D721Med (cell line): Measurements from ENCODE around the gene SMIM41.

Experiments used
- DNase-seq: peaks from one replicate; pipeline ENCODE4 v3.0.0; 2011; ENCODE audit warnings: low spot score; ENCODE audit not compliant: insufficient read length
- FAIRE-seq: peaks from 2 replicates; lab custom pipeline; 2011; peaks lifted over from hg19 to GRCh38; lab: Jason Lieb, UNC
- TF ChIP-seq, protein P1 (sequence below): IDR thresholded peaks from 2 replicates; pipeline ENCODE4 v1.5.1; 2012; ENCODE audit warnings: mild to moderate bottlenecking, control low read depth; ENCODE audit not compliant: insufficient read depth; ENCODE audit errors: missing control alignments

The SMIM41 gene

DNA sequence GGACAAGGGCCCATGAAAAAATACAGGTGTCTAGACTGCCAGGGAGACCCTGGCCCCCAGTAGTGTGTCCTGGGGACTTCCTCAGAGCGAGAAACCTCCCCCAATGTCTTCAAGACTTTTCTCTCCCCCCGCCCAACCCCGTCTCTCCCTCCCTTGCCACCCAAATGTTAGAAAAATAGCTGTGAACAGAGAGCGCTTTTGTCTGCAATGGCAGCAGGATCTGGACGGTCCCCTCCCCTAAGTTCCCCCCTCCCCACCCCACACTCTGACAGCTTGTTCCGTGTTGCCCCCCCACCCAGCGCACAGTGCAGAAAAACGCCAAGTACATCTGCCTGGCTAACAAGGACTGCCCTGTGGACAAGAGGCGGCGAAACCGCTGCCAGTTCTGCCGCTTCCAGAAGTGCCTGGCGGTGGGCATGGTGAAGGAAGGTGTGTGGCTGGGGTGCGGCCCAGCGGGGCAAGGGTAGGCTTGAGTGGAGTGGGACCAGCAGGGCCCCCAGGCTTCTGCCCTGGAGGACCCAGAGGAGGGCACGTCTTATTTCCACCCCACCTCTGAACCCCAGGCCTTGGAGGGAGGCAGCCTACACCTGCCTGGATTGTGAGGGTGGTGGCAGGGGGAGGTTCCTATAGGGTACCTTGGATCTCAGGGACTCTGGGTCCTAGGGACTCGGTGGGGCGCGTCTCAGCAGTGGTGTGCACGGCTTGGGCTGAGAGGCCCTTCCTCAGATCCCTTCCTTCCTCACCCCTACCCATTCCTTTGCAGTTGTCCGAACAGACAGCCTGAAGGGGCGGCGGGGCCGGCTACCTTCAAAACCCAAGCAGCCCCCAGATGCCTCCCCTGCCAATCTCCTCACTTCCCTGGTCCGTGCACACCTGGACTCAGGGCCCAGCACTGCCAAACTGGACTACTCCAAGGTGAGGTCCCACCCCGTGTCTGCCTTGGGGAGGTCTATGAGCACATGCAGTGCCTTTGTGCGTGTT, 23.5 kb upstream of the SMIM41 start:
- DNase-seq (no peak), FAIRE-seq (no peak)
- TF ChIP-seq, protein P1, sequence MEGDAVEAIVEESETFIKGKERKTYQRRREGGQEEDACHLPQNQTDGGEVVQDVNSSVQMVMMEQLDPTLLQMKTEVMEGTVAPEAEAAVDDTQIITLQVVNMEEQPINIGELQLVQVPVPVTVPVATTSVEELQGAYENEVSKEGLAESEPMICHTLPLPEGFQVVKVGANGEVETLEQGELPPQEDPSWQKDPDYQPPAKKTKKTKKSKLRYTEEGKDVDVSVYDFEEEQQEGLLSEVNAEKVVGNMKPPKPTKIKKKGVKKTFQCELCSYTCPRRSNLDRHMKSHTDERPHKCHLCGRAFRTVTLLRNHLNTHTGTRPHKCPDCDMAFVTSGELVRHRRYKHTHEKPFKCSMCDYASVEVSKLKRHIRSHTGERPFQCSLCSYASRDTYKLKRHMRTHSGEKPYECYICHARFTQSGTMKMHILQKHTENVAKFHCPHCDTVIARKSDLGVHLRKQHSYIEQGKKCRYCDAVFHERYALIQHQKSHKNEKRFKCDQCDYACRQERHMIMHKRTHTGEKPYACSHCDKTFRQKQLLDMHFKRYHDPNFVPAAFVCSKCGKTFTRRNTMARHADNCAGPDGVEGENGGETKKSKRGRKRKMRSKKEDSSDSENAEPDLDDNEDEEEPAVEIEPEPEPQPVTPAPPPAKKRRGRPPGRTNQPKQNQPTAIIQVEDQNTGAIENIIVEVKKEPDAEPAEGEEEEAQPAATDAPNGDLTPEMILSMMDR = no peak

DNA sequence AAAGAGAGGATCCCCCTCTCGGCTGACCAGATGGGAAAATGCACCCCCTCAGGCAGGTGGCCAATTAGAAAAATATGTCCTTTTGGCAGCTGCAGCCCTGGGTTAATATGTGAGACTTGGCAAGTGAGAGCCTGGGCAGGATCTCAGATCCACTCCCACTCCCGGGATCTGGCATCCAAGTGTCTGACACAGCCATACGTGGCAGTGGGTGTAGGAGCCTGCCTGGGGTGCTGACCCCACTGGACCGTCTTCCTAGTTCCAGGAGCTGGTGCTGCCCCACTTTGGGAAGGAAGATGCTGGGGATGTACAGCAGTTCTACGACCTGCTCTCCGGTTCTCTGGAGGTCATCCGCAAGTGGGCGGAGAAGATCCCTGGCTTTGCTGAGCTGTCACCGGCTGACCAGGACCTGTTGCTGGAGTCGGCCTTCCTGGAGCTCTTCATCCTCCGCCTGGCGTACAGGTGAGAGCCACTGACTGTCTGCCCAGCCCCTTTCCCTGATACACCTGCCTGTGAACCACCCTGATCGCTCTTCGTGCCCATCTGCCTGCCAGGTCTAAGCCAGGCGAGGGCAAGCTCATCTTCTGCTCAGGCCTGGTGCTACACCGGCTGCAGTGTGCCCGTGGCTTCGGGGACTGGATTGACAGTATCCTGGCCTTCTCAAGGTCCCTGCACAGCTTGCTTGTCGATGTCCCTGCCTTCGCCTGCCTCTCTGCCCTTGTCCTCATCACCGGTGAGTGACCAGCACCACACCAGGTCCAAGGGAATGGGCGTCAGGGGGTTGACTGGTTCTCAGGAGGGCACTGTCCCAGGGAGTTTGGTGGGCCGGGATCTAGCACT, 22.5 kb upstream of the SMIM41 start:
- FAIRE-seq (no peak), DNase-seq (no peak)

GRCh38 chr12:52057638-52058576, 21.6 kb upstream of the SMIM41 start:
- DNase-seq (no peak), FAIRE-seq (no peak)
- TF ChIP-seq, protein P1 = no peak

More for the DNA sequence above, 22.5 kb upstream of the SMIM41 start:
- TF ChIP-seq, protein P1 = no peak

- TF ChIP-seq, protein P1 = no peak
- FAIRE-seq (no peak), DNase-seq (no peak)
Observed at GRCh38 chr12:52058631-52059361, 20.7 kb upstream of the SMIM41 start.

GRCh38 chr12:52059582-52060497, 19.7 kb upstream of the SMIM41 start:
- TF ChIP-seq, protein P1 = no peak
- no peak for DNase-seq
- no peak for FAIRE-seq
